HG02885 (cell line): ENCODE data around the gene STUB1.
A peak's percentile ranks its signal among the peaks of the same experiment; 100 is the strongest.
"Not testable (repeated sequence)": the region's sequence is repeated elsewhere in the genome, so short reads cannot be mapped to it uniquely, and the experiment has no call there.

Experiments used
- ATAC-seq: cut with Tn5 transposase; IDR thresholded peaks from one replicate; pipeline ENCODE4 v1.9.1; 2021; ENCODE audit warnings: mild to moderate bottlenecking; ENCODE audit not compliant: unreplicated experiment, poor library complexity

Gene STUB1

DNA sequence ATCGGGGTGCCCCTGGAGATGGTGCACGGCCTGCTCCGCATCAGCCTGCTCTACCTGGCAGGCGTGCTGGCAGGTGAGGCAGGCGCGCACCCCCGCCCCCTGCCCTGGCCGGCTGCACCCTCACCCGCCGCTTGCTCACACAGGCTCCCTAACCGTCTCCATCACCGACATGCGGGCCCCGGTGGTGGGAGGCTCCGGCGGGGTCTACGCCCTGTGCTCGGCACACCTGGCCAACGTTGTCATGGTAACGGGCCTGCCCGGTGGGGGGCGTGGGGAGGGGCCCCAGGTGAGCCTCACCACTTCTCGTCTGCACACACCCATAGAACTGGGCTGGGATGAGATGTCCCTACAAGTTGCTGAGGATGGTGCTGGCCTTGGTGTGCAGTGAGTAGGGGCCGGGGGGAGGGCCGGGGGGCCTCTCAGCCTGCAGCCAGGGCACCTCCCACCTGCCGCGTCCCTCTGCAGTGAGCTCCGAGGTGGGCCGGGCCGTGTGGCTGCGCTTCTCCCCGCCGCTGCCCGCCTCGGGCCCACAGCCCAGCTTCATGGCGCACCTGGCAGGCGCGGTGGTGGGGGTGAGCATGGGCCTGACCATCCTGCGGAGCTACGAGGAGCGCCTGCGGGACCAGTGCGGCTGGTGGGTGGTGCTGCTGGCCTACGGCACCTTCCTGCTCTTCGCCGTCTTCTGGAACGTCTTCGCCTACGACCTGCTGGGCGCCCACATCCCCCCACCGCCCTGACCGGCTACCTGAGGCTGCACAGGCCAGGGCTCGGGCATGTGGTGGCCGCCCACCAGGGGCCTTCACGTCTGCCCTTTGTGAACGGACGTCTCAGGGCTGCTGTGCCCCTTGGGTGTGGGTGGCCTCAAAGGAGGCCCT lies 2.7 kb upstream of the STUB1 start:
- no peak for ATAC-seq

DNA sequence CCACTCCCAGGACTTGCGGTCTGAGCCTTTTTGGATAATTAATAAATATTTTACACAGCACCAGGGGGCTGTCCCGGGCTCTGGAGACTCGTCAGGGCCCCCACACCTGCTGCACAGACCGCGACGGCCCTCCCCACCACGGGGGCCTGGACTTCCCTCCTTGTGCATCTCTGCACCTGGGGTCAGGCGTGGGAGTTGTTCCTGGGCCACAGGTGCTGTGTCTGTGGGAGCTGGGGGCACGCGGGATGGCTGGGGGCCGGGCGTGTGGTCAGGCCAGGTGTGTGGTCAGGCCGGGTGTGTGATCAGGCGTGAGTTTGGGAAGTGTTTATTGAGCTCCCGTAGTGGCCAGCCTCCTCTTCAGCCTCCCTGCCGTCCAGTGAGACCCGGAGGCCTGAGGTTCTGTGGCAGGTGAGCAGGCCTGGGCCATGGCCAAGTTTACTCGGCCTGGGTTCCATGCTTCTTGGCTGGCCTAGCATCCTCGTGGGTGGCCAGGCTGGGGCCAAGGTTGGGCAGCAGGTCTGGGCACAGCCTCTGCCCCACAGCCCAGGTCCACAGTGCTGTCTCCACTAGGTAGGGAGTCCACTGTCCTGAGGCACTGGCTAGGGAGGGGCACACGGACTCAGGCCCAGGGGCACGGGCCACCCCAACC lies 1.9 kb upstream of the STUB1 start:
- no peak for ATAC-seq

DNA sequence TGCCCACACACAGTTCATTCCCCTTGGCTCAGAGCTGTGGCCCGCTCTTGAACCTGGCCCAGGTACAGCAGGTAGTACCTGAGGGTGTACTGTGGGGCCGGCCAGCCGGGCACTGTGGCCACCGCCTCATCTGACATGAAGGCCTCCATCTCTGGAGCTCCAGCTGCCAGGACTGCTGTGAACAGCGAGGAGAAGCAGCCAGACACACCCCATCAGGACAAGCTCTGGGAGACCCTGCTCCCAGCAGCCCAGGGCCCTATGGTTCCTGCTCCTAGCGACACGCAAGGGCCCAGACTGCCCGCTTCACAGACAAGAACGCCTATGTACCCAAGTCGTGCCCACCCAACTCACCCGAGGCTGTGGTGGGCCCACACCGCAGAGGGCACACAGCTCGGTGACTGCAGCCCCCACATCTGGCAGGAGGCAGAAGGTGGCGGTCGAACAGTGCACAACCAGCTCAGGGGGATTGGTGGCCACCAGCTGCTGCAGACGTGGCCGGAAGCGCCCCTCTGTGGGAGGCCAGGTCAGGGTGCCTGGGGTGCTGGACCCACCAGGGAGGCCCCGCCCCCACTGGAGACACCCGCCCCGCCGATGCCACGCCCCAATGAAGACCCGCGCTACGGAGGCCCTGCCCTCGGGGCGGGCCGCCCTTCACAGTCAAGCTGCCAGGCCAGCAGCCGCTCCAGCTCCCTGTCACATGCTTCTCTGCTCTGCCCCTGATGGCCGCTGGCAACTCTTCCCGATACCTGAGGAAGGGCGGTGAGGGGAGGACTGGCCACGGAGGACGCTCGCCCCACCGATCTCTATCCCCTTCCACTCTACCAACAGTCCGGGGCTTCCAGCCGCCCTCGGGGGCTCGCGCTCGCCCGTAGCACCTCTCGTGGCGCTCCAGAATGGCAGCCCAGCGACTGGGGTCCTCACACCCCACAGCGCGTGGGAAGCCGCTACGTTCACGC lies 1.1 kb upstream of the STUB1 start:
- ATAC-seq, result peak; percentile 7

DNA sequence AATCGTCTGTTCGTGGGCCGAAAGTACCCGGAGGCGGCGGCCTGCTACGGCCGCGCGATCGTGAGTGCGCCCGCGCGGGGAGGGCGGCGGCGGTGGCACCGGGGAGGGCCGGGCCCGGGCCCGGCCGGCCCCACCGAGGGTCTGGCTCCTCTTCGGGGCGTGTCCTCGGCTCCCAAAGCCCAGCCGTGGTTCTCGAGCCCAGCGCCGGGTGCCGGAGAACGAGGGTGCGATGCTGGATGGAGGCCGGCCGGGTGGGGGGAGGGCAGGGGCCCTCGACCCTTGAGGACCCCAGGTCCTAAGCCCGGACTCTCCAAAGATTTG lies 375 bp downstream of the STUB1 start:
- no peak for ATAC-seq

DNA sequence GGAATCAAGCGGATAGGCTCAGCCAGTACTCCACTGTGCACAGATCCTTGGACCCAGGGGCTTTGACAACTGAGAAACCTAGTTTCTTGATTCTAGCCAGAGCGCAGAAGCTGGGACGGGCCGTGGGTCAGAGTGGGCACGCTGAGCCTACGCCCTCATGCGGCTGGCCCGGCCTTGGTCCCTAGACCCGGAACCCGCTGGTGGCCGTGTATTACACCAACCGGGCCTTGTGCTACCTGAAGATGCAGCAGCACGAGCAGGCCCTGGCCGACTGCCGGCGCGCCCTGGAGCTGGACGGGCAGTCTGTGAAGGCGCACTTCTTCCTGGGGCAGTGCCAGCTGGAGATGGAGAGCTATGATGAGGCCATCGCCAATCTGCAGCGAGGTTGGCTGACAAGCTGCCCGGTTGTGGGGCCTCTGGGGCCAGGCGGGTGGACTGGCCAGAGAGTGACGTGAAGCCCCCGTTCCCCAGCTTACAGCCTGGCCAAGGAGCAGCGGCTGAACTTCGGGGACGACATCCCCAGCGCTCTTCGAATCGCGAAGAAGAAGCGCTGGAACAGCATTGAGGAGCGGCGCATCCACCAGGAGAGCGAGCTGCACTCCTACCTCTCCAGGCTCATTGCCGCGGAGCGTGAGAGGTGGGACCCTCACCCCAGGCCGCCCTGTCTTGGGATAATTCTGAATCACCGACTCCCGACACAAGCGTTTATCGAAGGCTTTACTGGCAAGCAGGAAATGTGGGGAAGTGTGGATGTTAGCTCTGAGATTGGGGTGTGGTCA lies 946 bp downstream of the STUB1 start:
- no peak for ATAC-seq

DNA sequence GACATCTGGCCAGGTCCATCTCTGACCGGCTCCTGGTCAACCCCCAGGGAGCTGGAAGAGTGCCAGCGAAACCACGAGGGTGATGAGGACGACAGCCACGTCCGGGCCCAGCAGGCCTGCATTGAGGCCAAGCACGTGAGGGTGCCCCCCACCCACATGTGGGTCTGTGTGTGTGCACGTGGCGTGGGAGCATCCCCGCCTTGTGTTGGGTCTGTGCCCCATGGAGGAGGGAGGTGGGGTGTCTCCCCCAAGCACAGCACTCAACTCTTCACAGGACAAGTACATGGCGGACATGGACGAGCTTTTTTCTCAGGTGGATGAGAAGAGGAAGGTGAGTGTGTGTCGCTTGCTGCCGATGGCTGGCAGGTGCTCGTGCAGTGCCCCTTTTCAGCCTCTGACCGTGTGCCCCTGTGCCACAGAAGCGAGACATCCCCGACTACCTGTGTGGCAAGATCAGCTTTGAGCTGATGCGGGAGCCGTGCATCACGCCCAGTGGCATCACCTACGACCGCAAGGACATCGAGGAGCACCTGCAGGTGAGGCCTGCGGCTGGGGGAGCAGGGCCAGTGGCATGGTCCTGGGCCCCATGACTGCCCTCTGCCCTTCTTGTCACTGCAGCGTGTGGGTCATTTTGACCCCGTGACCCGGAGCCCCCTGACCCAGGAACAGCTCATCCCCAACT lies 1.7 kb downstream of the STUB1 start:
- no peak for ATAC-seq

DNA sequence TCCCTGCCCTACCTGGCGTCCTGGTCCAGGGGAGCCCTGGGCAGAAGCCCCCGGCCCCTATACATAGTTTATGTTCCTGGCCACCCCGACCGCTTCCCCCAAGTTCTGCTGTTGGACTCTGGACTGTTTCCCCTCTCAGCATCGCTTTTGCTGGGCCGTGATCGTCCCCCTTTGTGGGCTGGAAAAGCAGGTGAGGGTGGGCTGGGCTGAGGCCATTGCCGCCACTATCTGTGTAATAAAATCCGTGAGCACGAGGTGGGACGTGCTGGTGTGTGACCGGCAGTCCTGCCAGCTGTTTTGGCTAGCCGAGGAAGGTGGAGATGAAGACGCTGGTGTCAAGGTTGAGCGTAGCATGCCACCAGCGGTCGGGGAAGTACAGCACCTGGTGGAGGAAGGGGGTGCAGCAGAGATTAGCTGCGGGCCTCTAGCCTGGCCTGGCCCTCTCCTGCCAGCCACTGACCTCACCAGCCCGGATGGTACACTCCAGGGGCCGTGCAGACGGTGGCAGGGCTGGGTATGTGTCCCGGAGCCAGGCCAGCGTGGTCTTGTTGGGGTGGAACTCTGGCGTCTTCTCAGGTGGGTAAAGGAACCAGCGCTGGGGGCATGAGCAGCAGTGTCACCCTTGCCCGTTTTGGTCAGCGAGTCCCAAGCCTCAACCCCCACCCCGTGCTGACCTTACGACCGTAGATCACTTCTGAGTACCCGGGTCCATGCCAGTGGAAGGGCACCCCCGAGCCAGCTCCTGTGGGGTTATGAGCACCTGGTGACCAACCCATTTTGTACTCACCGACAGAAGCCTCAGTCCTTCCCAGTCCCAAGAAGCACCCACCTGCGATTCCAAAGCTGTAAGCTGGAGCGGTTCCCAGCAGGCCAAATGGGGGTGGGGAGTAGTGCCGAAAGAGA lies 2.5 kb downstream of the STUB1 start:
- ATAC-seq, result no peak

DNA sequence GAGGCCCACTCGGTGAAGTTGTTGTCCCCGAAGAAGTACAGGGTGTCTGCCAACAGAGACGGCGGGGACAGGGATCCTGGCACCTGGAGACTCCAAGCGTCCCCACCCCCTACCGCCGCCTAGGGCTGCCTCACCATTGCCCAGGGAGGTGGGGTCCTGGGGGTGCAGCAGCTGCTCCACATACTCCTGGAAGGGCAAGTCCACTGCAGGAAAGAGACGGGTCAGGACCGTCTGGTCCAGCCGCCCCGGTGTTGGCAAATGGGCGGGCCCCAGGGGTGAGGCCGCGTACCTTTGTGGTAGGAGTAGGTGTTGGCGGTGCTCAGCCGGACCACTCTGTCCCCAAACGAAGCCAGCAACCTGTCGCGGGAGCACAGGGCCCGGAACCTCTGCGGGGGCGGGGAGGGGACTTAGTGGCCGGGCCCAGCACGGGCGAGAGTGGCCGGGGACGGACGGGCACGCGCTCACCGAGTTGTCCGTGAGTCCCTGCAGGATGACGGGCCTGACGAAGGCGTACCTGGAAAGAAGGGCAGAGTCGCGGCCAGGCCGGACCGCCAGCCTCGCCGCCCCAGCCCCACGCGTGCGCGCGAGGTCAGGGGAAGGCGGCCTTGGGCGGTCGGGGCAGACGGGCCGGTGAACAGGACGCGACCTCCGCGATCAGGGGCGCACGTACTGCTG lies 3.3 kb downstream of the STUB1 start:
- ATAC-seq, result no peak

DNA sequence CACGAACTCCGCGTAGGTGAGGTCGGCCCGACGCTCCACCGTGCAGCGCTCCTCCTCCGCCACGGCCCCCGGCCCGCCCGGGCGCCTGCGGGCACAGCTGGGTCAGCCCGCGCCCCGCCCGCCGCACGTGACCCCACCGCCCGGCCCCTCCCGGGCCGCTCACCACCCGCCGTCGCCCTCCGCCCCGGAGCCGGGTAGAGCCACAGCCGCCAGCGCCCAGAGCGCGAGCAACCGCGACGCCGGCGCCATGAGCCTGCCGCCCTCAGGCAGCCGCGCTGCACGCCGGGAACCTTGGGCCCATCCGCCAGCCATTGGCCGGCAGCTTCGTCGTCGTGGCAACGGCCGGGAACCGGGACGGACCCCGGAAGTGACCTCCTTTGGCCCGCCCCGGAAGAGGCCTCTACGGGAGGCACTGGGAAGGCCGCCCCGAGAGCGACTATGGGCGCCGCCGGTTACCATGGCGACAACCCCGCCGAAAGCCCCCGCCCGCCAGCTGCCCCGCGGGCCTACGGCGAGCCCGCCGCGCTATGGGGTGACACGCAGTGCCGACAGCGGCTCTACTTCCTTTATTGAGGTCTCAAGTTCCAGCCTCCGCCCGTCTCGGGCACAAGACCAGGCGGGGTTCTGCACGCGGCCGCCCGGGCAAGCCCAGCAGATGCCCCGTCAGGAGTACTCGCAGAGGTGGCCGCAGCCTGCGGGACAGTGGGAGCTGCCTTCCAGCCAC lies 4.0 kb downstream of the STUB1 start, which contains the start of gene JMJD8:
TSS of gene JMJD8 (minus strand) at position 264 of the 724 bp plus-strand sequence. CDS start at position 249, 15 bp downstream.
- ATAC-seq, result peak; percentile 68

DNA sequence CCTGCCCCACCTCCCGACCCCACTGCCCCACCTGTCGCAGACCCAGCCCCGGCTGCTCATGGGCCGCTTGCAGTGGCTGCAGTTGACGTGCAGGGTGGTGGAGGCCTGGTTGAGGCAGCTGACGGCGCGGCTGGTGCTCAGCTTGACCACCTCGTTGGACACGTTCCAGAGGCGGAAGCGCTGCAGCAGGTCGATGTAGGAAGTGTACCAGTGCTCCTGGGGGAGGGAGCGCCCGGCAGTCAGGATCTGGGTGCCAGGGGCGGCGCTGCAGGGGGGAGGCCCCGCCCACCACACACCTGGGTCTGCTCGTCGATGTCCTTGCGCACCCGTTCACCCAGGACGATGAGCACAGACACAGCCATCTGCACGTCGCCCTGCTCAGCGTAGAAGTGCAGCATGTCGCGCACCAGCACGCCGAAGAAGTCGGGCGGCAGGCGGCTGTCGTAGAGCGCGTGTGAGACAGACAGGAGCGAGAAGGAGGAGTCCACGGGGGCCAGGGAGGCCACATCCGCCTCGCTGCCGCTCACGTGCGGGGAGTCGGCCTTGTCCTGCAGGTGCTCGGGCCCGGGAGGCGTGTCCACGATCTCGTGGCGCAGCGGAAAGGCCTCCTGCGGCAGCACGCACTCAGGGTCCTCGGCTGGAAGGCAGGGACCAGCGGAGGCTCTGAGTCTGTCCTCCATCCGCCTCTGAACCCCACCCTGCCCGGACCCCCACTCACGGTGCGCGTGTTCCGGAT lies 4.9 kb downstream of the STUB1 start:
- ATAC-seq, result no peak

DNA sequence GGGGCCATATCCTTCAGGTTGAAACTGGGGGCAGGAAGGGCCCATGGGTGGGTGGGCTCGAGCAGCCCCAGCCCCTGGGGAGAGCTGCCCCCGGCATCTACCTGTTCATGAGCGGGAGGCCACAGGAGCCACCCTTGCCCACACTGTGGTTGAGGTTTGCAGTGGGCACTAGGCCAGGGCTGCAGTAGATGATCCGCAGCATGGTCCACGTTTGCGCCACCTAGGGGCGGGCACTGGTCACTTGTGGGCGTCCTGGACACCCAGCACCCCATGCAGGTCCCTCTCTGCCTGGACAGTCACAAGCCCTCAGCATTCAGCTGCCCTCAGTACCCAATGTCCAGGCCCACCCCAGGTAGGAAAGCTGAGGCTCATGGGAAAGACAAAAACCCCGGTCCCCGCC lies 5.8 kb downstream of the STUB1 start:
- ATAC-seq, result no peak

DNA sequence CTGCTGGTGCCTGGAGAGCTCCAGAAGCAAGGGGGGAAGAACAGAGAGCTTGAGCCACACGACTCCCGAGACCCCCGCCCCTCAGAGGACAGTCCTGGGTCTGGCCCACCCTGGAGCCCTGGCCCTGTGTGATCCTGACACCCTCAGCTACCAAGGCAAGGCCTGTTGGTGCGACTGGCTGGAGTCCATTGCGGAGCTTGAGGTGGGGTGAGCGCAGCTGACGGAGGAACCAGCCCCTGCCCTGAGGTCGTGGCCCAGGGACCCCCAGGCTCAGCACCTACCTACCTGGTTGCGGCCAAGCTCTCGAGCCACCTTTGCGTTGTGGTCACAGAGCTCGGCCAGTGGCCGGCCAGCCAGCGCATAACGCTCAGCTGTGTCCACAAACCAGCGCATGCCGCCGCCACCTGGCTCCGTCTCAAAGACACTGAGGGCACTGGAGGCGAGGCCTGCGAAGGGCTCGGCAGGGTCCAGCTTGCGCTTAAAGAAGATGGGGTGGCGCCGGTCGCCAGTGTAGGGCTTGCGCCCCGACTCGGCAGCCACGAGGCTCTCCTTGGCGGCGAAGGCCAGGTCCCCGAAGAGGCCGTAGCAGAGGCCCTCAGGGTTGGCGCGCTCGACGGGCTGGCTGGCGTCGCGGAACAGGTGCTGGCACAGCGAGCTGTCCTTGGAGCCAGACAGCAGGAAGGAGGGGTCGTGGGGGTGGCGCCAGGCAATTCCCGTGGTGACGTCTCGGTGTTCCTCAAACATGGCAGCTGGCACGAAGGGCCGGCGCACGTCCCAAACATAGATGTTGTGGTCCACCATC lies 6.5 kb downstream of the STUB1 start:
- ATAC-seq, result no peak

DNA sequence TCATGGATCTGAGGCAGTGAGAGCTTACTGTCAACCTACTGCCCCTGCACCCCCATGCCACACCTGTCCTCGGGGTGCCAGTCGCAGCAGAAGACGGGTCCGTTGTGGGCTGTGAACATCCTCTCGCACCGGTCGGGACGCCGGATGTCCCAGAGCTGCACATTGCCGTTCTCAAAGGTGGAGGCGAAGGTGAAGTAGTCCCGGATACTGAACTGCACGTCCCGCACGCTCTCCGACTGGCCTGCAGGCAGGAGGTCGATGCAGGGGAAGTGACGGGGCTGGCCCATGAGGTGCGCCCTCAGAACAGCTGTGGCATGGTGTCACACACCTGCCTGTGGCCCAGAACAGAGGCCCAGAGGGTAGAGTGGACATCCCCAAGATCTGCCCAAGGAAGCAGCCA lies 7.3 kb downstream of the STUB1 start:
- ATAC-seq, result no peak

DNA sequence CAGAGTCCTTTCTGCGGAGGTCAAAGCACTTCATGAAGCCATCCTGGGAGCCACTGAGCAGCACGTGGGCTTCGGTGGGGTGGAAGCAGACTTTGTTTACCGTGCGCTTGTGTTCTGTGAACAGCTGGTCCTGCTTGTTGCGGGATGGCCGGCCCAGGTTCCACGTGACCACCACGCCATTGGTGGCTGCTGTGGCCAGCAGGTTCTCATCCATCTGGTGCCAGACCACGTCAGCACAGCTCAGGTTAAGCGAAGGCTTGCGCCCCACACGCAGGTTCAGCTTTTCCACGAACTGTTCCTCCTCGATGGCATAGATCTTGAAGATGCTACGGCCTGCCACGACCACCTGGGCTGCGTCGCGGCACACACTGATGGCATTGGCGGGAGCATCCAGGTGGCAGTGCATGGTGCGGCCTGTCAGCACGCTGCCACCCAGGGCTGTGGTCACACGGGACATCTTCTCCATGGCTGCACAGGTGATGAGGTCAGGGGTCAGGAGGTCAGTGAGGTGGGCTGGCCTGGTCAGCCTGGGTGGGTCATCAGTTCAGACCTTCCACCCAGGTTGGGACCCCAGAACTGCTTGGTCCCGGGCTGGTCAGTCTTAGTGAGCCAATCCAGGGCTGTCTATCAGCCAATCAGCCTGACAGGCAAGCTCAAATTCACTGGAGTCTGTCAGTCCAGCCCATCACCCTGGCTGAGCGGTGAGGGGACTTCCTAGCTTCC lies 9.1 kb downstream of the STUB1 start:
- no peak for ATAC-seq

DNA sequence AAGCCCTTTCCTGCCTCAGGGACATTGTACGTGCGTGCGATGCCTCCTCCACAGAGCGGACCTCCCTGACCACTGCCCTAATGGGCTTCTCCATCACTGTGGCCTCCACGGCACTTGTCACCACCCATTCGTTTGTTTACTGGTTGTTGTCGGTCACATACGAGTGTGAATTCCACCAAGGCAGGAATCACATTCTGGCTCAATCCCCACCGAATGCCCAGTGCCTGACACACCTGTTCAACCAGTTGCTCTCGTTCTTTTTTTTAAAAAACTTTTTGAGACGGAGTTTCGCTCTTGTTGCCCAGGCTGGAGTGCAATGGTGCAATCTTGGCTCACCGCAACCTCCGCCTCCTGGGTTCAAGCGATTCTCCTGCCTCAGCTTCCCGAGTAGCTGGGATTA lies 11.0 kb downstream of the STUB1 start:
- ATAC-seq, result not testable (repeated sequence)
